Erythroblast (primary cell): ENCODE data around the gene MAP1LC3B2.

Experiments used
- GATA1 ChIP-seq: IDR thresholded peaks from 2 replicates; pipeline ENCODE4 v1.6.1; 2011; ENCODE audit warnings: low read depth, mild to moderate bottlenecking, control low read depth, low read length, moderate library complexity
- POLR2A ChIP-seq: IDR thresholded peaks from 2 replicates; pipeline ENCODE4 v1.6.1; 2011; ENCODE audit warnings: mild to moderate bottlenecking, low read length

- TF ChIP-seq POLR2A (no peak), GATA1 (no peak)
Observed at GRCh38 chr12:116539361-116539771, 19.8 kb upstream of the MAP1LC3B2 start.
